ENCODE measurements around the gene TEC. TPM values are rescaled to one million over a fixed set of nuclear protein-coding genes. Genes with fewer than 3 reads are reported as not detected.
A peak's percentile ranks its signal among the peaks of the same experiment; 100 is the strongest.

TEC gene
- total and polyA plus RNA-seq, 11 donors, result 1.1 to 4.5 (median 2.2) TPM

GRCh38 chr4:48255072-48255958 is 14.3 kb downstream of the TEC start:
- H3K4me3 ChIP-seq, result peak overlapping the region in 6 of 12 donors; percentile 0 to 34 (median 18)
- H3K27me3 ChIP-seq, result no peaks in the 10 kb centered on the region
- peak overlapping the region in 10 of 12 donors; percentile 31 to 78 (median 50) for H3K27ac ChIP-seq
- no peaks in the 10 kb centered on the region for H3K9me3 ChIP-seq
- H3K36me3 ChIP-seq, result no peaks in the 10 kb centered on the region
- peak in 4 of 5 donors; percentile 38 to 62 (median 52) for DNase-seq
- WGBS, 4 donors, result 61 to 78% (median 71%) methylated on average over 6 of the region's 6 CpGs
- peak; percentile 81 to 93 (median 86) for ATAC-seq
- H3K4me1 ChIP-seq, result peaks cover 0 to 39% (median 15%) of the 10 kb centered on the region in 12 donors
- intact Hi-C loops (cut with DNase I), result loop anchor here in 1 of 10 donors (10.0 kb wide), 1 partner anchor 121 kb away; the partner anchor contains the start of gene TXK
- TF ChIP-seq CTCF (IDR thresholded peaks at IDR 0.05) (no peak), POLR2A (IDR thresholded peaks at IDR 0.05) (no peak)

- Histone ChIP-seq H3K4me3 (peak overlapping the region in 6 of 12 donors; percentile 0 to 34 (median 18)), H3K27ac (peak overlapping the region in 10 of 12 donors; percentile 34 to 78 (median 50)), H3K9me3 (no peaks in the 10 kb centered on the region), H3K36me3 (no peaks in the 10 kb centered on the region), H3K4me1 (peaks cover 0 to 39% (median 15%) of the 10 kb centered on the region in 12 donors), H3K27me3 (no peaks in the 10 kb centered on the region)
- intact Hi-C loops (cut with DNase I), result loop anchor here in 1 of 10 donors (10.0 kb wide), 1 partner anchor 120 kb away; the partner anchor contains the start of gene TXK
- 37 to 54% (median 48%) methylated on average over 6 of the region's 6 CpGs for WGBS, 4 donors
- ATAC-seq (peak; percentile 80 to 87 (median 86)), DNase-seq (peak in 4 of 5 donors; percentile 70 to 76 (median 72))
- TF ChIP-seq POLR2A (IDR thresholded peaks at IDR 0.05), result no peak
- no peak for TF ChIP-seq CTCF (IDR thresholded peaks at IDR 0.05)
These were observed 15.1 kb downstream of the TEC start for GRCh38 chr4:48254381-48255071.

- no peaks in the 10 kb centered on the region for H3K9me3 ChIP-seq
- no peak for ATAC-seq
- H3K4me1 ChIP-seq, result peaks cover 0 to 49% (median 18%) of the 10 kb centered on the region in 12 donors
- H3K4me3 ChIP-seq, result no peak overlapping the region
- no peak overlapping the region for H3K27ac ChIP-seq
- intact Hi-C loops (cut with DNase I), result loop anchor here in 1 of 10 donors (10.0 kb wide), 1 partner anchor 118 kb away; the partner anchor contains the start of gene TXK
- no peaks in the 10 kb centered on the region for H3K36me3 ChIP-seq
- no peaks in the 10 kb centered on the region for H3K27me3 ChIP-seq
- no peak for TF ChIP-seq CTCF (IDR thresholded peaks at IDR 0.05)
- no peak for TF ChIP-seq POLR2A (IDR thresholded peaks at IDR 0.05)
- no peak for DNase-seq
These were observed 17.3 kb downstream of the TEC start for GRCh38 chr4:48252313-48252712.
